Measurements from ENCODE around the gene IDUA.
"Not testable (repeated sequence)": the region's sequence is repeated elsewhere in the genome, so short reads cannot be mapped to it uniquely, and the experiment has no call there.

Gene IDUA

DNA sequence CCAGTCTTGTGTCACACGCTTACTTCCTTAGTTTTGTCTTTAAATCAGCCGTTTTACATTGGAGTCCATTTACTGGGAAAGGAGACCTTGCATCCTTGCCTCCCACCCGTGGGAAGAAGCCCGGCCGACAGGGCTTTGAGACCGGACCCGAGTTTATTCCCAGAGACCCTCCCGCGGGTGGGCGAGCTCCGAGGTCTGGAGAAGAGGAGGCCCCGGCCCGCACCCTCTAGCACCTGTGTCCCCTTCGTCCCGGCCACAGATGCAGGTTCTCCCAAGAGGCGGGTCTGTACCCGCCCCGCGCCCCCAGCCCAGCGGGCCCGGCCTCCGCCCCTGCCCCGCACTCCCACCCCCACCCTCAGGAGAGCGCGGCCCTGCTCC is 10.1 kb downstream of the IDUA start:
- Histone ChIP-seq H3K27ac (ENCODE audit: low read depth, low read length) (no peak overlapping the region), H3K36me3 (ENCODE audit: control insufficient read depth in 5 of 5, insufficient read depth in 5 of 5, low read length in 5 of 5) (peaks cover 0 to 1% (median 0%) of the 10 kb centered on the region in 5 donors), H3K4me1 (ENCODE audit: control insufficient read depth in 5 of 5, insufficient read depth in 5 of 5, low read length in 5 of 5) (peaks cover 0 to 25% (median 16%) of the 10 kb centered on the region in 5 donors), H3K9me3 (ENCODE audit: control insufficient read depth in 5 of 5, low read length in 5 of 5) (no peaks in the 10 kb centered on the region), H3K9ac (ENCODE audit: low read length in 5 of 5) (no peak overlapping the region), H3K4me3 (ENCODE audit: low read depth in 1 of 5, low read length in 5 of 5) (no peak overlapping the region), H3K27me3 (ENCODE audit: control insufficient read depth in 5 of 5, insufficient read depth in 4 of 5, low read length in 5 of 5) (peaks cover 37 to 44% (median 41%) of the 10 kb centered on the region in 5 donors)

DNA sequence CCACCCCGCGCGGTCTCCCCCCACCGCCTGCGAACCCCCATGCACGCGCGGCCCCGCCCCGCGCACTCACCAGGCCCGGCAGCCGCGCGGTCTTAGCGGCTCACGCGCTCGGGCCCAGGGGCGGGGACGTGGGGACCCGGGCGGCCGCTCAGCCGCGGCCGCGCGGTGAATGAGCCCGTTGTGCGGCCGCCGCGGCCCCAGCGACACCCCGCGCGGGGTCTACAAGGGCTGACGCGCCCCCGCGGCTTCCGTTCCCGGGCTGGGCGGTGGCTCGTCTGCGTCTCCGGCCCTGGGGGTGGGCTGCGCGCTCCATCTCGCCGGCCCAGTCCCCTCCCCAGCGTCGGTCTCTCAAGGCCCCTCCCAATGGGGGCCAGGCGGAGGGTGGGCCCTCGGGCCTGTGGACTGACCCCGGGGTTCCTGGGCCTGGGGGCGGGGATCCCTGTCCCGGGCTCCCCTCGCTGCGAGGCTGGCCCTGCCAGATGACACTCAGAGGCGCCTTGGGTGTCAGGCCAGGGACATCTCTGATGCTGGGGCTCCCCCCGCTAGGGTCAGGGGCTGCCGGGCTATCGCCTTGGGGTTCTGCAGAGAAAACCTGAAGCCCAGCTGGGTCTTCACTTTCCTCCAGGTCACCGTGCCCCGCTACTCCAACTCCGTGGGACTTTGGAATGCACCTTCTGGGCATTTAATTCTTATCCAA is 10.7 kb downstream of the IDUA start:
- H3K27me3 ChIP-seq (ENCODE audit: control insufficient read depth in 5 of 5, insufficient read depth in 4 of 5, low read length in 5 of 5) = peaks cover 42 to 49% (median 45%) of the 10 kb centered on the region in 5 donors
- H3K9me3 ChIP-seq (ENCODE audit: control insufficient read depth in 5 of 5, low read length in 5 of 5) = no peaks in the 10 kb centered on the region
- H3K36me3 ChIP-seq (ENCODE audit: control insufficient read depth in 5 of 5, insufficient read depth in 5 of 5, low read length in 5 of 5) = no peaks in the 10 kb centered on the region
- H3K27ac ChIP-seq (ENCODE audit: low read depth, low read length) = no peak overlapping the region
- H3K9ac ChIP-seq (ENCODE audit: low read length in 5 of 5) = no peak overlapping the region
- peak overlapping the region in 2 of 5 donors; percentile 48 for H3K4me3 ChIP-seq (ENCODE audit: low read depth in 1 of 5, low read length in 5 of 5)
- H3K4me1 ChIP-seq (ENCODE audit: control insufficient read depth in 5 of 5, insufficient read depth in 5 of 5, low read length in 5 of 5) = peaks cover 0 to 28% (median 18%) of the 10 kb centered on the region in 5 donors

DNA sequence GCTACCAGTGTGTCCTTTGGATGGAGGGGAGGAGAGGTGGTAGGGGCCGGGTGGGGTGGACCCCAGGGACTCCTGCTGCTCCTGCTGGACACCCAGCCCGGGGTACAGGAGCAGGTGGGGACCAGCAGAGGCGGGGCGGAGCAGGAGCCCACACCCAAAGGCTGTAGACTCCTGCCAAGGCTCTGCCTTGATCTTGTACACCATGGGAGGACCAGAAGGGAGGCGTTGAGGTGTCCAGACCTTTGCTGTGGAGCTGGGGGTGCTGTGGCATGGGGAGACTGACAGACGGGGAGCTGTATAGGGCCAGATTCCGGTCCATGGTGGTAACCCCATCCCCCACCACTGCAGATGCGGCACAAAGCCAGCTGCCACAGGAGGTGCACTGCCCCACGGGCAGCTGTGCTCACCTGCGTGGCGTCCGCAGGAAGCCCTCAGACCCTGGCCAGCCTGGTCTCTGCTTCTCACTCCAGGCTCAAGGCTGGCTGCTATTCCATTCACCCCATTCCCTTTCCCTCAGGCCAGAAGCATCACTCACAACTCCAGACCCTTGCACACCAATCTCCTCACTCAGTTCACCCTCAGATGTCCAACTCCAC is 11.3 kb downstream of the IDUA start:
- Histone ChIP-seq H3K4me3 (ENCODE audit: low read depth in 1 of 5, low read length in 5 of 5) (no peak overlapping the region), H3K27me3 (ENCODE audit: control insufficient read depth in 5 of 5, insufficient read depth in 4 of 5, low read length in 5 of 5) (peaks cover 42 to 52% (median 50%) of the 10 kb centered on the region in 5 donors), H3K4me1 (ENCODE audit: control insufficient read depth in 5 of 5, insufficient read depth in 5 of 5, low read length in 5 of 5) (peaks cover 0 to 27% (median 15%) of the 10 kb centered on the region in 5 donors), H3K9me3 (ENCODE audit: control insufficient read depth in 5 of 5, low read length in 5 of 5) (no peaks in the 10 kb centered on the region), H3K9ac (ENCODE audit: low read length in 5 of 5) (no peak overlapping the region), H3K27ac (ENCODE audit: low read depth, low read length) (no peak overlapping the region), H3K36me3 (ENCODE audit: control insufficient read depth in 5 of 5, insufficient read depth in 5 of 5, low read length in 5 of 5) (no peaks in the 10 kb centered on the region)

DNA sequence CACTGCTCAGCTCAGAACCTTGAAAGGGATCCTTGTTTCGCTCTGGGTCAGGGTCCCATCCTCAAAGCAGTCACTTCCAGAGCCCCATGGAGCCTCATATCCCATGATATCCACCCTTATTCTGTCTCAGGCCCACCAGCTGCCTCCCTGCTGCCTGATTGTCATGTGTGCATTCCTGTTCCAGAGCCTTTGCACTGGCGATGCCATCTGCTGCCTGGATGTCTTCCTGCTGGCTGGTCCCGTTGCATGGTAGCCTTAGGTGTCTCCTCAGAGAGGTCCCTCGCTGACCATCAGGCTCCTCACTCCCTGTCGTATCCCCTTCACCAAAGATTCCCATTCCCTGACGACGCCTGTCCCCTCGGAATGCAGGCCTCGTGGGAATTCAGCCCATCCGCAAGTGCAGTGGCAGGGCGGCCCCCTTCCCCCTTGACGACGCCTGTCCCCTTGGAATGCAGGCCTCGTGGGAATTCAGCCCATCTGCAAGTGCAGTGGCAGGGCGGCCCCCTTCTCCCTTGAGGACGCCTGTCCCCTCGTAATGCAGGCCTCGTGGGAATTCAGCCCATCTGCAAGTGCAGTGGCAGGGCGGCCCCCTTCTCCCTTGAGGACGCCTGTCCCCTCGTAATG is 12.5 kb downstream of the IDUA start:
- not testable (repeated sequence) for H3K27ac ChIP-seq (ENCODE audit: low read depth, low read length); H3K4me3 ChIP-seq (ENCODE audit: low read depth in 1 of 5, low read length in 5 of 5); H3K36me3 ChIP-seq (ENCODE audit: control insufficient read depth in 5 of 5, insufficient read depth in 5 of 5, low read length in 5 of 5); H3K9ac ChIP-seq (ENCODE audit: low read length in 5 of 5); H3K9me3 ChIP-seq (ENCODE audit: control insufficient read depth in 5 of 5, low read length in 5 of 5)
- peaks cover 0 to 33% (median 23%) of the 10 kb centered on the region in 5 donors for H3K4me1 ChIP-seq (ENCODE audit: control insufficient read depth in 5 of 5, insufficient read depth in 5 of 5, low read length in 5 of 5)
- peaks cover 50 to 62% (median 58%) of the 10 kb centered on the region in 5 donors for H3K27me3 ChIP-seq (ENCODE audit: control insufficient read depth in 5 of 5, insufficient read depth in 4 of 5, low read length in 5 of 5)

DNA sequence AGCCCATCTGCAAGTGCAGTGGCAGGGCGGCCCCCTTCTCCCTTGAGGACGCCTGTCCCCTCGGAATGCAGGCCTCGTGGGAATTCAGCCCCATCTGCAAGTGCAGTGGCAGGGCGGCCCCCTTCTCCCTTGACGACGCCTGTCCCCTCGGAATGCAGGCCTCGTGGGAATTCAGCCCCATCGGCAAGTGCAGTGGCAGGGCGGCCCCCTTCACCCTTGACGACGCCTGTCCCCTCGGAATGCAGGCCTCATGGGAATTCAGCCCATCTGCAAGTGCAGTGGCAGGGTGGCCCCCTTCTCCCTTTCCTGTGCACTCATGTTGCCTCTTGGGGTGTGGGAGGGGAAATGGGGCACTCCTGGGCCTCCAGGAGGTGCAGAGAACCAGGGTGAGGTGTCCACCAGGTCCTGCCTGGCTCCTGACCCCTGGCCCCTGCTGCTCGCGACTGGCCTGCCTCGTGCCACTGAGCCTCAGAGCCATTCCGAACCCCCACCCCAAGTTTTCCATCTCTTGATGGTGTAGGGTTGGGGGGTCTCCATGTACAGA is 13.1 kb downstream of the IDUA start:
- Histone ChIP-seq H3K27ac (ENCODE audit: low read depth, low read length) (no peak overlapping the region), H3K9me3 (ENCODE audit: control insufficient read depth in 5 of 5, low read length in 5 of 5) (no peaks in the 10 kb centered on the region), H3K9ac (ENCODE audit: low read length in 5 of 5) (no peak overlapping the region), H3K4me3 (ENCODE audit: low read depth in 1 of 5, low read length in 5 of 5) (no peak overlapping the region), H3K36me3 (ENCODE audit: control insufficient read depth in 5 of 5, insufficient read depth in 5 of 5, low read length in 5 of 5) (no peaks in the 10 kb centered on the region), H3K27me3 (ENCODE audit: control insufficient read depth in 5 of 5, insufficient read depth in 4 of 5, low read length in 5 of 5) (peaks cover 51 to 67% (median 62%) of the 10 kb centered on the region in 5 donors), H3K4me1 (ENCODE audit: control insufficient read depth in 5 of 5, insufficient read depth in 5 of 5, low read length in 5 of 5) (peaks cover 0 to 33% (median 26%) of the 10 kb centered on the region in 5 donors)

DNA sequence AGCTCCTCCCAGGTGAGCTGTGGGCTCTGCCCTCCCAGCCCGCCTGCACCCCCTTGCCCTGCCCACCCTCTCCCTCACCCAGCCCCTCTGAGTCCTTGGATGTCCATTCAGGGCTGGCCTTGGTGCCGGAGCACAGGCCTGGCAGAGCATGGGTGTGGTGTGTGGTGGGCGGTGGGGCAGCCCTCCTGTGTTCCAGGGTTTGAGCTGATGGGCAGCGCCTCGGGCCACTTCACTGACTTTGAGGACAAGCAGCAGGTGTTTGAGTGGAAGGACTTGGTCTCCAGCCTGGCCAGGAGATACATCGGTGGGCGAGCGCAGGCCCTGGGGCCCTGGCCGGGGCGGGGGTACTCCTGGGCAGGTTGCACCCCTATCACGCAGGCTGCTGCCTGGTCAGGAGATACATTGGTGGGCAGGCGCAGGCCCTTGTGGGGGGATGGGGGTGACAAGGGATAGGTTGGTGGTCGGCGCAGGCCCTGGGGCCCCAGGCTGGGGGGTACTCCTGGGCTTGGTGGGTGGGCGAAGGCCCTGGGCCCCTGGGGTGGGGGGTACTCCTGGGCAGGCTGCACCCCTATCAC is 13.9 kb downstream of the IDUA start:
- H3K27me3 ChIP-seq (ENCODE audit: control insufficient read depth in 5 of 5, insufficient read depth in 4 of 5, low read length in 5 of 5) = peaks cover 56 to 74% (median 68%) of the 10 kb centered on the region in 5 donors
- H3K4me1 ChIP-seq (ENCODE audit: control insufficient read depth in 5 of 5, insufficient read depth in 5 of 5, low read length in 5 of 5) = peaks cover 0 to 34% (median 26%) of the 10 kb centered on the region in 5 donors
- H3K27ac ChIP-seq (ENCODE audit: low read depth, low read length) = no peak overlapping the region
- no peak overlapping the region for H3K4me3 ChIP-seq (ENCODE audit: low read depth in 1 of 5, low read length in 5 of 5)
- H3K36me3 ChIP-seq (ENCODE audit: control insufficient read depth in 5 of 5, insufficient read depth in 5 of 5, low read length in 5 of 5) = no peaks in the 10 kb centered on the region
- no peak overlapping the region for H3K9ac ChIP-seq (ENCODE audit: low read length in 5 of 5)
- no peaks in the 10 kb centered on the region for H3K9me3 ChIP-seq (ENCODE audit: control insufficient read depth in 5 of 5, low read length in 5 of 5)

DNA sequence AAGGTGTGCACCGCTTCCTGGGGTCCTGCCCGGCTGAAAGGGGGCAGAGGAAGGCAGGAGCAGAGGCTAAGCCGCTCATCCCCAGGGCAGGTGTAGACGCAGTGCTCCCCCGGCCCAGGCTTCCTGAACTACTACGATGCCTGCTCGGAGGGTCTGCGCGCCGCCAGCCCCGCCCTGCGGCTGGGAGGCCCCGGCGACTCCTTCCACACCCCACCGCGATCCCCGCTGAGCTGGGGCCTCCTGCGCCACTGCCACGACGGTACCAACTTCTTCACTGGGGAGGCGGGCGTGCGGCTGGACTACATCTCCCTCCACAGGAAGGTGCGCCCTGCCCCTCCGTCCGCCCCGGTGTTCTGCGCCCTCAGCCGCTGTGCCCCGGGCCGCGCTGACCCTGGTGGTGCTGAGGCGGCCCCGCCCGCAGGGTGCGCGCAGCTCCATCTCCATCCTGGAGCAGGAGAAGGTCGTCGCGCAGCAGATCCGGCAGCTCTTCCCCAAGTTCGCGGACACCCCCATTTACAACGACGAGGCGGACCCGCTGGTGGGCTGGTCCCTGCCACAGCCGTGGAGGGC is 14.8 kb downstream of the IDUA start:
- peaks cover 0 to under 1% (median 0%) of the 10 kb centered on the region in 5 donors for H3K9me3 ChIP-seq (ENCODE audit: control insufficient read depth in 5 of 5, low read length in 5 of 5)
- peaks cover 53 to 71% (median 62%) of the 10 kb centered on the region in 5 donors for H3K27me3 ChIP-seq (ENCODE audit: control insufficient read depth in 5 of 5, insufficient read depth in 4 of 5, low read length in 5 of 5)
- H3K36me3 ChIP-seq (ENCODE audit: control insufficient read depth in 5 of 5, insufficient read depth in 5 of 5, low read length in 5 of 5) = no peaks in the 10 kb centered on the region
- H3K27ac ChIP-seq (ENCODE audit: low read depth, low read length) = no peak overlapping the region
- H3K9ac ChIP-seq (ENCODE audit: low read length in 5 of 5) = no peak overlapping the region
- peaks cover 0 to 34% (median 26%) of the 10 kb centered on the region in 5 donors for H3K4me1 ChIP-seq (ENCODE audit: control insufficient read depth in 5 of 5, insufficient read depth in 5 of 5, low read length in 5 of 5)
- no peak overlapping the region for H3K4me3 ChIP-seq (ENCODE audit: low read depth in 1 of 5, low read length in 5 of 5)

DNA sequence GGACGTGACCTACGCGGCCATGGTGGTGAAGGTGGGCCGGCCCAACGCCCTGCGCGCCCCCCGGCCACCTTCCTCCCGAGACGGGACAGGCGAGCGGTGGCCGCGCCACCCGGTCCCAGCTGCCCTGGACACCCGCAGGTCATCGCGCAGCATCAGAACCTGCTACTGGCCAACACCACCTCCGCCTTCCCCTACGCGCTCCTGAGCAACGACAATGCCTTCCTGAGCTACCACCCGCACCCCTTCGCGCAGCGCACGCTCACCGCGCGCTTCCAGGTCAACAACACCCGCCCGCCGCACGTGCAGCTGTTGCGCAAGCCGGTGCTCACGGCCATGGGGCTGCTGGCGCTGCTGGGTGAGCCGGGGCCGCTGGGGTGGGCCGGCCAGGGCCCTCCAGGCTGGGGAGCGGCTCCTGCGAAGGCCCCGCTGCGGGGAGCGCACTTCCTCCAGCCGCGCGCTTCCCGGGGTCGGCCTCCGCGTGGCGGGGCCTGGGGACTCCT is 15.3 kb downstream of the IDUA start:
- Histone ChIP-seq H3K36me3 (ENCODE audit: control insufficient read depth in 5 of 5, insufficient read depth in 5 of 5, low read length in 5 of 5) (no peaks in the 10 kb centered on the region), H3K27ac (ENCODE audit: low read depth, low read length) (no peak overlapping the region), H3K9me3 (ENCODE audit: control insufficient read depth in 5 of 5, low read length in 5 of 5) (peaks cover 0 to 4% (median 0%) of the 10 kb centered on the region in 5 donors), H3K9ac (ENCODE audit: low read length in 5 of 5) (no peak overlapping the region), H3K4me1 (ENCODE audit: control insufficient read depth in 5 of 5, insufficient read depth in 5 of 5, low read length in 5 of 5) (peaks cover 0 to 31% (median 26%) of the 10 kb centered on the region in 5 donors), H3K27me3 (ENCODE audit: control insufficient read depth in 5 of 5, insufficient read depth in 4 of 5, low read length in 5 of 5) (peaks cover 56 to 70% (median 59%) of the 10 kb centered on the region in 5 donors), H3K4me3 (ENCODE audit: low read depth in 1 of 5, low read length in 5 of 5) (peak overlapping the region in 2 of 5 donors; percentile 14 to 23)

DNA sequence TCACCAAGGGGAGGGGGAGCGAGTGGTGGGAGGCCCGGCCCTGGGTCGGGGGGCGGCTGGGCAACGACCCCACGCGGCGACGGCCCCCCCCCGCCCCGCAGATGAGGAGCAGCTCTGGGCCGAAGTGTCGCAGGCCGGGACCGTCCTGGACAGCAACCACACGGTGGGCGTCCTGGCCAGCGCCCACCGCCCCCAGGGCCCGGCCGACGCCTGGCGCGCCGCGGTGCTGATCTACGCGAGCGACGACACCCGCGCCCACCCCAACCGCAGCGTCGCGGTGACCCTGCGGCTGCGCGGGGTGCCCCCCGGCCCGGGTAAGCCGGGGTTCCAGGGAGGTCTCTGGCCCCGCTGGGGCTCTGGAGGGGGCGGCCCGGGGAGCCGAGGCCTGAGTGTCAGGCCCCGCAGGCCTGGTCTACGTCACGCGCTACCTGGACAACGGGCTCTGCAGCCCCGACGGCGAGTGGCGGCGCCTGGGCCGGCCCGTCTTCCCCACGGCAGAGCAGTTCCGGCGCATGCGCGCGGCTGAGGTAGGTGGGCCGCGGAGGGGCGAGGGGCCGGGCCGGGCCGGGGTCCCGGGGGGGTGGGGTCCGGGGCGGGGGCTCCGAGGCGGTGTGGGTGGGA is 15.9 kb downstream of the IDUA start:
- Histone ChIP-seq H3K9me3 (ENCODE audit: control insufficient read depth in 5 of 5, low read length in 5 of 5) (peaks cover 0 to 4% (median 0%) of the 10 kb centered on the region in 5 donors), H3K9ac (ENCODE audit: low read length in 5 of 5) (no peak overlapping the region), H3K4me1 (ENCODE audit: control insufficient read depth in 5 of 5, insufficient read depth in 5 of 5, low read length in 5 of 5) (peaks cover 0 to 27% (median 23%) of the 10 kb centered on the region in 5 donors), H3K27ac (ENCODE audit: low read depth, low read length) (no peak overlapping the region), H3K36me3 (ENCODE audit: control insufficient read depth in 5 of 5, insufficient read depth in 5 of 5, low read length in 5 of 5) (no peaks in the 10 kb centered on the region), H3K27me3 (ENCODE audit: control insufficient read depth in 5 of 5, insufficient read depth in 4 of 5, low read length in 5 of 5) (peaks cover 52 to 71% (median 58%) of the 10 kb centered on the region in 5 donors), H3K4me3 (ENCODE audit: low read depth in 1 of 5, low read length in 5 of 5) (peak overlapping the region in 1 of 5 donors; percentile 14)

Data from subcutaneous abdominal adipose tissue (tissue), 5 donors.